Progenitor cell of endocrine pancreas (in vitro differentiated cells): ENCODE results near the gene ABCA12. TPM values are rescaled to one million over a fixed set of nuclear protein-coding genes. Genes with fewer than 3 reads are reported as not detected.

Experiments used
- DNase-seq: peaks from one replicate; pipeline ENCODE4 v3.0.0; 2021; ENCODE audit warnings: low spot score; ENCODE audit not compliant: unreplicated experiment
- H3K27ac Mint-ChIP-seq: 2 replicates; pipeline ENCODE4 v1.8.0; 2021; ENCODE audit warnings: mild to moderate bottlenecking, moderate library complexity, mixed read lengths
- H3K27me3 Mint-ChIP-seq: 2 replicates; pipeline ENCODE4 v1.8.0; 2021; ENCODE audit warnings: mixed read lengths
- H3K36me3 Mint-ChIP-seq: 2 replicates; pipeline ENCODE4 v1.8.0; 2022; ENCODE audit warnings: mixed read lengths; ENCODE audit not compliant: insufficient read depth
- H3K4me1 Mint-ChIP-seq: 2 replicates; pipeline ENCODE4 v1.8.0; 2021; ENCODE audit warnings: low read depth, mixed read lengths
- H3K4me3 Mint-ChIP-seq: 2 replicates; pipeline ENCODE4 v1.8.0; 2021; ENCODE audit warnings: low read depth, mild to moderate bottlenecking, moderate library complexity, mixed read lengths
- H3K9me3 Mint-ChIP-seq: 2 replicates; pipeline ENCODE4 v1.8.0; 2021; ENCODE audit warnings: low read depth, mixed read lengths
- total RNA-seq: library from RNA; stranded (reverse); gene quantifications from 2 replicates; pipeline ENCODE4 v1.2.1, GENCODE V29; 2021
- TF ChIP-seq, protein P1 (sequence below): fragments of 200-600 bp; sonication (generic); IDR thresholded peaks from one replicate; pipeline ENCODE4 v1.5.0; 2021; ENCODE audit warnings: antibody characterized with exemption, mild to moderate bottlenecking; ENCODE audit not compliant: unreplicated experiment

Gene ABCA12
- total RNA-seq, 1 donor from 2014 or later = 0.19 TPM

DNA sequence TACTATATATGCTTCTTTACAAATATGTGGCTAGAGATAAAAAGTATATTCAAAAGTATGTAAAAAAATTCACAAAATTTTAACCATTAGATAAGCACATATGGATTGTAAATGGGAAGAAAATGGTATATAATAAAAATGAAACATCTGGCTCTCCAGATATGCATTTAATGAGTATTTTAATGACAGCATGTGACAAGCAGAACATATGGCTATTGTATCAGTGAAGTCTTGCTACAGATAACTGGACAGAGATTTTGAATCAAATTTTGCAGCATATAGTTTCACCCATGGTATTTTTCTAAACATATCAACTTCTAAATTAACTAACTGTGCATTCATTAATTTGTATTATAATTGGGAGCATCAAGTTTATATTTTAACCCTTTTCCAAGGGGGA lies 5.0 kb upstream of the ABCA12 start:
- Mint-ChIP-seq H3K27me3 (no peaks in the 10 kb centered on the region), H3K4me3 (no peak overlapping the region), H3K27ac (no peak overlapping the region), H3K36me3 (no peaks in the 10 kb centered on the region), H3K9me3 (no peaks in the 10 kb centered on the region), H3K4me1 (no peaks in the 10 kb centered on the region)
- TF ChIP-seq, protein P1, sequence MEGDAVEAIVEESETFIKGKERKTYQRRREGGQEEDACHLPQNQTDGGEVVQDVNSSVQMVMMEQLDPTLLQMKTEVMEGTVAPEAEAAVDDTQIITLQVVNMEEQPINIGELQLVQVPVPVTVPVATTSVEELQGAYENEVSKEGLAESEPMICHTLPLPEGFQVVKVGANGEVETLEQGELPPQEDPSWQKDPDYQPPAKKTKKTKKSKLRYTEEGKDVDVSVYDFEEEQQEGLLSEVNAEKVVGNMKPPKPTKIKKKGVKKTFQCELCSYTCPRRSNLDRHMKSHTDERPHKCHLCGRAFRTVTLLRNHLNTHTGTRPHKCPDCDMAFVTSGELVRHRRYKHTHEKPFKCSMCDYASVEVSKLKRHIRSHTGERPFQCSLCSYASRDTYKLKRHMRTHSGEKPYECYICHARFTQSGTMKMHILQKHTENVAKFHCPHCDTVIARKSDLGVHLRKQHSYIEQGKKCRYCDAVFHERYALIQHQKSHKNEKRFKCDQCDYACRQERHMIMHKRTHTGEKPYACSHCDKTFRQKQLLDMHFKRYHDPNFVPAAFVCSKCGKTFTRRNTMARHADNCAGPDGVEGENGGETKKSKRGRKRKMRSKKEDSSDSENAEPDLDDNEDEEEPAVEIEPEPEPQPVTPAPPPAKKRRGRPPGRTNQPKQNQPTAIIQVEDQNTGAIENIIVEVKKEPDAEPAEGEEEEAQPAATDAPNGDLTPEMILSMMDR = no peak
- DNase-seq = no peak

DNA sequence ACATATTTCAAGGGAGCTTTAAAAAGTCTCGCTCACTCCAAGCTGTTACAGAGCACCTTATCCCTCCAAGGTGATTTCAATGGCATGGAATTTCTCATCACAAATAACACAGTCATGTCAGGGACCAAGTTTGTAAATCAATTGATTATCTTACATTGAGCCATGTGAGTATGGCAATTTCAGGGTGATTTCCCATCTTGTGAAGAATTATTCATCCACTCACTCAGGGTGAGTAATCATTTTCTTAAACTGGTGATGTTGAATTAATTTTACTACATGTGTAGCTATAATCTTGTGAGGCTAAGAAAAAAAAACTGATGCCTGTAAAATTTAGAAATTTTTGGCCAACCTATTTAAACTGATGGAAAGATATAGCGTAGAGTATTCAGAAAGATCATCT lies 3.3 kb upstream of the ABCA12 start:
- peaks cover 4% of the 10 kb centered on the region for H3K4me1 Mint-ChIP-seq
- no peaks in the 10 kb centered on the region for H3K27me3 Mint-ChIP-seq
- no peak overlapping the region for H3K4me3 Mint-ChIP-seq
- TF ChIP-seq, protein P1 = no peak
- H3K9me3 Mint-ChIP-seq = no peaks in the 10 kb centered on the region
- DNase-seq = no peak
- H3K27ac Mint-ChIP-seq = no peak overlapping the region
- H3K36me3 Mint-ChIP-seq = no peaks in the 10 kb centered on the region

DNA sequence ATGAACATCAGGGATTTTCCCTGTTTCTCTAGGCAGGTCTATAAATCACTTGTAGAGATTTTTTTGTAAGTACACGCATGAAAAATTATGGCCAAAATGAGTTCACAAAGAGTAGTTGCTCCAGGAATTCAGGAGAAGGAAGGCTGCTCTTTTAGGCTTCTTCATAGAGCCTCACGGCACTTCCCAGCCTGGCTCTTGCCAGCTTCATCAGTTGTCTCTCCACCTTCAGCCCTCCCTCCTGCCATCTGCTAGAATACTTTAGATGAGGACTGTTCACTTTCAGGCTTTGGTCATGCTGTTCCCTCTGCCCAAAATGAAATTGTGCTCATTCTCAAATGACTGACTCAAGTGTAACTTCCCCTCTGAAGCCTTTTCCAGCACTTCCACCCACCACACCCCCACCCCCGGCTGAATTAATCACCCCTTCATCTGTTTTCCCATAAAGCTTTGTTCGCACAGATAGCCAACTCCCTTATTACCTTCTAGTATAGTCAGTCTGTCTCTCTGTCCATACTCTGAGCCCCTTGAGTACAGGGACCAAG lies 1.8 kb upstream of the ABCA12 start:
- no peak for DNase-seq
- Mint-ChIP-seq H3K36me3 (no peaks in the 10 kb centered on the region), H3K4me3 (no peak overlapping the region), H3K27ac (no peak overlapping the region), H3K9me3 (no peaks in the 10 kb centered on the region), H3K4me1 (peaks cover 4% of the 10 kb centered on the region), H3K27me3 (no peaks in the 10 kb centered on the region)
- TF ChIP-seq, protein P1 = no peak

DNA sequence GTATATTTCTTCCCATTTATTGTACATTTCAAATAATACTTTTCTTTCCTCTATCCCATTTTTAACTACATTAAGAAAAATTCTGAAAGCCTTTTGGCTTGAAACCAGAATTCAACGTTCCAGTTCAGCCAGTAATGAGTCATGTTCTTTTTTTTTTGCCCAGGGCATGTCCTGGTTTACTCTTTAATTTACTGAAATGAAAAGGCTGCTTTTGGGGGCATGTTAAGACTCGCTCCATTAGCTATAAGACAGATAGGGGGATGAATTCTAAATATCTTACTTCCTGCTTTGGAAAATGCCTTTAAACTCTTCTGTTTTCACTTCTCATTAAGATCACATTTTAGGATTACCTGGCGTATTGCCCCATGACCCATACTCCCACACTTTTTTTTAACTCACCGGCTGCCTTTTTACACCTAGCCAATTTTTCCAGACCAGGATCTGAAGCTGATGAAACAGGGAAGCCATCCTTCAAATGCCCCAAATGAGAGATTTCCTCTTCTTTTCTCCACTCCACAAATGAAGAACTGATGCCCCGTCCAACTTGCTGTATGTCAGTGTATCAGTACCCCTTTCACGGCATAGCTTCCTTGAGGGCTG lies 585 bp downstream of the ABCA12 start:
- TF ChIP-seq, protein P1 = no peak
- H3K27ac Mint-ChIP-seq = no peak overlapping the region
- DNase-seq = no peak
- no peaks in the 10 kb centered on the region for H3K36me3 Mint-ChIP-seq
- H3K4me3 Mint-ChIP-seq = no peak overlapping the region
- peaks cover 4% of the 10 kb centered on the region for H3K4me1 Mint-ChIP-seq
- no peaks in the 10 kb centered on the region for H3K27me3 Mint-ChIP-seq
- H3K9me3 Mint-ChIP-seq = no peaks in the 10 kb centered on the region

DNA sequence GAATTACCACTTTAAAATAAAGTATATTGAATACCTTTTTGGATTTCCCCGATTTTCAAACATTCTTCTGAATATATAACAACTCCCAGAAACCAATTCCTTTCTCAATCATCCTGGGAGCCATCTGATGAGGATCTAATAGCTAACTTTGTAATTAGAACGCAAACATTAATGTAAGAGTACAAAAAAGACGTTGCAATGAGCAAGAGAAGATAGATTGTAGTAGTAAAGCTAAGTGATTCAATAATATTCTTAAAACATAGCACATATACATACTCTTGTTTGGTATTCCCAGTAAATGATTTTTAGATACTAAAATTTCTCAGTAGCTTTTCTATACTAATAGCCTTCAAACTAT lies 1.1 kb downstream of the ABCA12 start:
- TF ChIP-seq, protein P1 = no peak
- DNase-seq = no peak
- H3K36me3 Mint-ChIP-seq = no peaks in the 10 kb centered on the region
- no peaks in the 10 kb centered on the region for H3K9me3 Mint-ChIP-seq
- no peak overlapping the region for H3K27ac Mint-ChIP-seq
- peaks cover 4% of the 10 kb centered on the region for H3K4me1 Mint-ChIP-seq
- H3K27me3 Mint-ChIP-seq = no peaks in the 10 kb centered on the region
- H3K4me3 Mint-ChIP-seq = no peak overlapping the region
